Muscle of leg (tissue), 11 donors: ENCODE results near the gene MIOS. TPM values are rescaled to one million over a fixed set of nuclear protein-coding genes. Genes with fewer than 3 reads are reported as not detected.
A peak's percentile ranks its signal among the peaks of the same experiment; 100 is the strongest.

Source experiments
- DNase-seq: peaks from one replicate; pipeline ENCODE4 v3.0.0; 2013
- H3K27ac ChIP-seq: one replicate; pipeline ENCODE4 v1.5.1; 2013; ENCODE audit warnings: mild to moderate bottlenecking, low read length, control low read depth
- H3K27me3 ChIP-seq: one replicate; pipeline ENCODE4 v1.6.1; 2013; ENCODE audit warnings: low read length; ENCODE audit not compliant: control insufficient read depth, insufficient read depth
- H3K36me3 ChIP-seq: one replicate; pipeline ENCODE4 v1.6.1; 2013; ENCODE audit warnings: low read length; ENCODE audit not compliant: control insufficient read depth, insufficient read depth
- H3K4me1 ChIP-seq: one replicate; pipeline ENCODE4 v1.6.1; 2013; ENCODE audit warnings: low read length; ENCODE audit not compliant: control insufficient read depth, insufficient read depth
- H3K4me3 ChIP-seq: one replicate; pipeline ENCODE4 v1.5.1; 2013; ENCODE audit warnings: low read length, control low read depth
- H3K9me3 ChIP-seq: replicated peaks from 2 replicates; pipeline ENCODE4 v1.6.1; 2013; ENCODE audit warnings: low read depth, low read length; ENCODE audit not compliant: control insufficient read depth
- WGBS: methylation state at CpG from one replicate; pipeline ENCODE4 v1.1.5; 2013; ENCODE audit warnings: missing lambda C conversion rate; ENCODE audit not compliant: insufficient coverage; 5-methylcytosine and 5-hydroxymethylcytosine counted together
- polyA plus RNA-seq, 8 donors: library from polyadenylated mRNA; unstranded; fragments of 120-200 nt; gene quantifications; one replicate each; pipeline versions ENCODE4 v1.2.1 to v1.2.3, GENCODE V29; 2013; ENCODE audit warnings: inconsistent platforms in 1 of 8, low replicate concordance in 1 of 8; ENCODE audit not compliant: insufficient read length in 8 of 8, insufficient read depth in 1 of 8
- total RNA-seq: library from RNA; stranded (reverse); fragments of 120-200 nt; gene quantifications from one replicate; pipeline ENCODE4 v1.2.4, GENCODE V29; 2013

MIOS gene
- total and polyA plus RNA-seq, 9 donors: 20.7 to 32.6 (median 27.2) TPM

GRCh38 chr7:7577888-7578287, 11.2 kb downstream of the MIOS start:
- Histone ChIP-seq H3K9me3 (no peaks in the 10 kb centered on the region), H3K27me3 (no peaks in the 10 kb centered on the region), H3K36me3 (peaks cover 5% of the 10 kb centered on the region), H3K4me1 (no peaks in the 10 kb centered on the region), H3K27ac (no peak overlapping the region), H3K4me3 (no peak overlapping the region)
- no peak for DNase-seq
- 82% methylated on average over 1 of the region's 1 CpG for WGBS

- Histone ChIP-seq H3K9me3 (no peaks in the 10 kb centered on the region), H3K4me3 (no peak overlapping the region), H3K4me1 (no peaks in the 10 kb centered on the region), H3K27me3 (no peaks in the 10 kb centered on the region), H3K27ac (no peak overlapping the region), H3K36me3 (peaks cover 5% of the 10 kb centered on the region)
- WGBS: 100% methylated on average over 1 of the region's 3 CpGs
- DNase-seq: no peak
These were observed 13.0 kb downstream of the MIOS start for GRCh38 chr7:7579638-7580037.

- 37% methylated on average over 3 of the region's 10 CpGs for WGBS
- H3K4me1 ChIP-seq: no peaks in the 10 kb centered on the region
These were observed 15.0 kb downstream of the MIOS start for GRCh38 chr7:7581531-7582179.

GRCh38 chr7:7582596-7582995, 15.9 kb downstream of the MIOS start:
- DNase-seq: no peak
- Histone ChIP-seq H3K4me1 (no peaks in the 10 kb centered on the region), H3K36me3 (peaks cover 5% of the 10 kb centered on the region), H3K4me3 (no peak overlapping the region), H3K9me3 (no peaks in the 10 kb centered on the region), H3K27me3 (no peaks in the 10 kb centered on the region), H3K27ac (no peak overlapping the region)
- WGBS: 100% methylated on average over 1 of the region's 1 CpG

More at GRCh38 chr7:7581531-7582179, 15.0 kb downstream of the MIOS start:
- Histone ChIP-seq H3K9me3 (no peaks in the 10 kb centered on the region), H3K4me3 (no peak overlapping the region), H3K27me3 (no peaks in the 10 kb centered on the region), H3K27ac (no peak overlapping the region), H3K36me3 (peaks cover 5% of the 10 kb centered on the region)
- DNase-seq: no peak

GRCh38 chr7:7583731-7584130, 17.0 kb downstream of the MIOS start:
- Histone ChIP-seq H3K36me3 (peaks cover 5% of the 10 kb centered on the region), H3K27me3 (no peaks in the 10 kb centered on the region), H3K27ac (no peak overlapping the region), H3K4me3 (no peak overlapping the region), H3K9me3 (no peaks in the 10 kb centered on the region), H3K4me1 (no peaks in the 10 kb centered on the region)
- DNase-seq: no peak
- WGBS: no CpG with 5 or more reads among the region's 2 CpGs

- Histone ChIP-seq H3K4me1 (no peaks in the 10 kb centered on the region), H3K27ac (no peak overlapping the region), H3K36me3 (peaks cover 5% of the 10 kb centered on the region), H3K4me3 (no peak overlapping the region), H3K9me3 (no peaks in the 10 kb centered on the region), H3K27me3 (no peaks in the 10 kb centered on the region)
- no peak for DNase-seq
- no CpG with 5 or more reads among the region's 1 CpG for WGBS
These were observed 18.0 kb downstream of the MIOS start for GRCh38 chr7:7584653-7585052.

GRCh38 chr7:7585241-7585928, 18.7 kb downstream of the MIOS start:
- Histone ChIP-seq H3K27ac (no peak overlapping the region), H3K27me3 (no peaks in the 10 kb centered on the region), H3K4me3 (no peak overlapping the region), H3K9me3 (no peaks in the 10 kb centered on the region), H3K4me1 (no peaks in the 10 kb centered on the region), H3K36me3 (peaks cover 5% of the 10 kb centered on the region)
- WGBS: 89% methylated on average over 4 of the region's 5 CpGs
- DNase-seq: no peak

GRCh38 chr7:7595451-7595850, 28.8 kb downstream of the MIOS start:
- Histone ChIP-seq H3K4me3 (no peak overlapping the region), H3K27ac (no peak overlapping the region), H3K27me3 (no peaks in the 10 kb centered on the region), H3K36me3 (peaks cover 21% of the 10 kb centered on the region), H3K4me1 (no peaks in the 10 kb centered on the region), H3K9me3 (no peaks in the 10 kb centered on the region)
- no CpG with 5 or more reads among the region's 1 CpG for WGBS
- peak; percentile 46 for DNase-seq

GRCh38 chr7:7596176-7596575, 29.5 kb downstream of the MIOS start:
- Histone ChIP-seq H3K27ac (no peak overlapping the region), H3K36me3 (peaks cover 21% of the 10 kb centered on the region), H3K4me1 (no peaks in the 10 kb centered on the region), H3K27me3 (no peaks in the 10 kb centered on the region), H3K9me3 (no peaks in the 10 kb centered on the region), H3K4me3 (no peak overlapping the region)
- DNase-seq: peak; percentile 2
- no CpG with 5 or more reads among the region's 5 CpGs for WGBS

- H3K4me1 ChIP-seq: no peaks in the 10 kb centered on the region
- DNase-seq: no peak
- H3K4me3 ChIP-seq: no peak overlapping the region
- peaks cover 5% of the 10 kb centered on the region for H3K36me3 ChIP-seq
- no CpG with 5 or more reads among the region's 3 CpGs for WGBS
- no peak overlapping the region for H3K27ac ChIP-seq
- no peaks in the 10 kb centered on the region for H3K27me3 ChIP-seq
- H3K9me3 ChIP-seq: no peaks in the 10 kb centered on the region
These were observed 40.3 kb downstream of the MIOS start for GRCh38 chr7:7607010-7607409.
